ENCODE results near the gene SETBP1.

The SETBP1 gene

GRCh38 chr18:44682201-44682870 lies 1.6 kb downstream of the SETBP1 start:
- POLR2A ChIA-PET: no interaction called here
- CTCF ChIA-PET: interaction anchor here (0.6 to 1.5 kb wide), 4 partner anchors 9 to 530 kb away, joined by 3 read pairs; no protein-coding TSS in a partner anchor
- Histone ChIP-seq H3K27ac (ENCODE audit: extremely low read depth, low read depth, low read length) (peak overlapping the region; percentile 64), H3K9me3 (ENCODE audit: control insufficient read depth, insufficient read depth, low read depth, low read length) (no peaks in the 10 kb centered on the region), H3K4me1 (ENCODE audit: control insufficient read depth, insufficient read depth, low read length) (peaks cover 26% of the 10 kb centered on the region), H3K36me3 (ENCODE audit: control insufficient read depth in 2 of 2, insufficient read depth in 1 of 2, low read length in 2 of 2) (no peaks in the 10 kb centered on the region), H3K4me3 (ENCODE audit: low read depth, low read length) (peak overlapping the region; percentile 19)
- 0 out of 2 replicates have a peak, but pooled peaks have one; percentile 21 for TF ChIP-seq KLF16 (tag by site-specific recombination; IDR thresholded peaks at IDR 0.05)
- 0 out of 2 replicates have a peak, but pooled peaks have one; percentile 16 for TF ChIP-seq SP2 (tag by site-specific recombination; IDR thresholded peaks at IDR 0.05)
- TF ChIP-seq WT1 (tag by site-specific recombination; IDR thresholded peaks at IDR 0.05): peak; percentile 43
- peak; percentile 57 for TF ChIP-seq KLF1 (tag by site-specific recombination; IDR thresholded peaks at IDR 0.05)
- TF ChIP-seq MZF1 (tag by site-specific recombination; IDR thresholded peaks at IDR 0.05; ENCODE audit: borderline replicate concordance): no peak
- peak; percentile 76; the same call in 1 of the 2 replicates for TF ChIP-seq ZBTB11 (tag by site-specific recombination; conservative IDR thresholded peaks at IDR 0.05; ENCODE audit: low read depth)
- TF ChIP-seq KLF9 (tag by site-specific recombination; IDR thresholded peaks at IDR 0.05; ENCODE audit: low read depth): peak; percentile 19; the same call in 1 of the 2 replicates
- peak; percentile 63 for TF ChIP-seq SP3 (tag by site-specific recombination; IDR thresholded peaks at IDR 0.05)
- TF ChIP-seq PRDM10 (tag by site-specific recombination; IDR thresholded peaks at IDR 0.05): peak; percentile 96
- 0 out of 2 replicates have a peak, but pooled peaks have one; percentile 15 for TF ChIP-seq KLF17 (tag by site-specific recombination; IDR thresholded peaks at IDR 0.05)
- no peak for TF ChIP-seq ZNF510 (tag by site-specific recombination; IDR thresholded peaks at IDR 0.05; ENCODE audit: insufficient replicate concordance)

- ChIA-PET CTCF (interaction anchor here (0.6 to 1.5 kb wide), 4 partner anchors 8 to 530 kb away, joined by 3 read pairs; no protein-coding TSS in a partner anchor), POLR2A (no interaction called here)
- H3K27ac ChIP-seq (ENCODE audit: extremely low read depth, low read depth, low read length): peak overlapping the region; percentile 64
- H3K9me3 ChIP-seq (ENCODE audit: control insufficient read depth, insufficient read depth, low read depth, low read length): no peaks in the 10 kb centered on the region
- H3K4me1 ChIP-seq (ENCODE audit: control insufficient read depth, insufficient read depth, low read length): peaks cover 26% of the 10 kb centered on the region
- no peaks in the 10 kb centered on the region for H3K36me3 ChIP-seq (ENCODE audit: control insufficient read depth in 2 of 2, insufficient read depth in 1 of 2, low read length in 2 of 2)
- peak overlapping the region; percentile 19 for H3K4me3 ChIP-seq (ENCODE audit: low read depth, low read length)
- TF ChIP-seq ZNF530 (tag by site-specific recombination; IDR thresholded peaks at IDR 0.05; ENCODE audit: low read depth) (no peak), REST (tag by site-specific recombination; IDR thresholded peaks at IDR 0.05) (no peak), ZNF501 (tag by site-specific recombination; IDR thresholded peaks at IDR 0.05) (no peak), ZNF843 (tag by site-specific recombination; IDR thresholded peaks at IDR 0.05) (peak; percentile 32; the same call in 1 of the 2 replicates), ZNF174 (tag by site-specific recombination; IDR thresholded peaks at IDR 0.05) (no peak), ZNF692 (tag by site-specific recombination; IDR thresholded peaks at IDR 0.05) (0 out of 2 replicates have a peak, but pooled peaks have one; percentile 27), ZNF341 (tag by site-specific recombination; IDR thresholded peaks at IDR 0.05; ENCODE audit: low read depth) (no peak), ZNF658 (tag by site-specific recombination; IDR thresholded peaks at IDR 0.05) (no peak)
These were observed 2.2 kb downstream of the SETBP1 start for GRCh38 chr18:44682871-44683221.
